ENCODE measurements around the gene PACRG.

PACRG gene

GRCh38 chr6:162998777-162999176 is 271.0 kb downstream of the PACRG start:
- DNase-seq (ENCODE audit: low read depth in 1 of 2, low spot score in 1 of 2) = no peak

- DNase-seq (ENCODE audit: low read depth in 1 of 2, low spot score in 1 of 2) = no peak
Observed at GRCh38 chr6:162999575-163000285, 272.0 kb downstream of the PACRG start.

GRCh38 chr6:163001330-163001729 is 273.6 kb downstream of the PACRG start:
- DNase-seq (ENCODE audit: low read depth in 1 of 2, low spot score in 1 of 2) = no peak

- DNase-seq (ENCODE audit: low read depth in 1 of 2, low spot score in 1 of 2) = no peak
Observed at GRCh38 chr6:163008186-163008585, 280.4 kb downstream of the PACRG start.

- DNase-seq (ENCODE audit: low read depth in 1 of 2, low spot score in 1 of 2) = no peak
Observed at GRCh38 chr6:163008626-163009025, 280.9 kb downstream of the PACRG start.

- no peak for DNase-seq (ENCODE audit: low read depth in 1 of 2, low spot score in 1 of 2)
Observed at GRCh38 chr6:163010145-163010544, 282.4 kb downstream of the PACRG start.

- no peak for DNase-seq (ENCODE audit: low read depth in 1 of 2, low spot score in 1 of 2)
Observed at GRCh38 chr6:163014736-163015135, 287.0 kb downstream of the PACRG start.

GRCh38 chr6:163017801-163018200 is 290.0 kb downstream of the PACRG start:
- DNase-seq (ENCODE audit: low read depth in 1 of 2, low spot score in 1 of 2) = no peak

GRCh38 chr6:163019926-163020325 is 292.2 kb downstream of the PACRG start:
- no peak for DNase-seq (ENCODE audit: low read depth in 1 of 2, low spot score in 1 of 2)

- no peak for DNase-seq (ENCODE audit: low read depth in 1 of 2, low spot score in 1 of 2)
Observed at GRCh38 chr6:163021054-163021453, 293.3 kb downstream of the PACRG start.

GRCh38 chr6:163023700-163024099 is 295.9 kb downstream of the PACRG start:
- DNase-seq (ENCODE audit: low read depth in 1 of 2, low spot score in 1 of 2) = no peak

- no peak for DNase-seq (ENCODE audit: low read depth in 1 of 2, low spot score in 1 of 2)
Observed at GRCh38 chr6:163026893-163027292, 299.1 kb downstream of the PACRG start.

GRCh38 chr6:163030980-163031379 is 303.2 kb downstream of the PACRG start:
- no peak for DNase-seq (ENCODE audit: low read depth in 1 of 2, low spot score in 1 of 2)

GRCh38 chr6:163031931-163032330 is 304.2 kb downstream of the PACRG start:
- DNase-seq (ENCODE audit: low read depth in 1 of 2, low spot score in 1 of 2) = no peak

GRCh38 chr6:163036160-163036645 is 308.4 kb downstream of the PACRG start:
- DNase-seq (ENCODE audit: low read depth in 1 of 2, low spot score in 1 of 2) = no peak

GRCh38 chr6:163038317-163038716 is 310.5 kb downstream of the PACRG start:
- DNase-seq (ENCODE audit: low read depth in 1 of 2, low spot score in 1 of 2) = no peak

GRCh38 chr6:163048345-163048744 is 320.6 kb downstream of the PACRG start:
- DNase-seq (ENCODE audit: low read depth in 1 of 2, low spot score in 1 of 2) = no peak

GRCh38 chr6:163053667-163054344 is 326.0 kb downstream of the PACRG start:
- DNase-seq (ENCODE audit: low read depth in 1 of 2, low spot score in 1 of 2) = no peak

- no peak for DNase-seq (ENCODE audit: low read depth in 1 of 2, low spot score in 1 of 2)
Observed at GRCh38 chr6:163054641-163055040, 326.9 kb downstream of the PACRG start.

GRCh38 chr6:163057260-163057659 is 329.5 kb downstream of the PACRG start:
- no peak for DNase-seq (ENCODE audit: low read depth in 1 of 2, low spot score in 1 of 2)

GRCh38 chr6:163062790-163063189 is 335.0 kb downstream of the PACRG start:
- no peak for DNase-seq (ENCODE audit: low read depth in 1 of 2, low spot score in 1 of 2)

GRCh38 chr6:163063561-163063960 is 335.8 kb downstream of the PACRG start:
- no peak for DNase-seq (ENCODE audit: low read depth in 1 of 2, low spot score in 1 of 2)

- no peak for DNase-seq (ENCODE audit: low read depth in 1 of 2, low spot score in 1 of 2)
Observed at GRCh38 chr6:163064397-163064796, 336.6 kb downstream of the PACRG start.
